ELF-1 (cell line): ENCODE measurements around the gene H1-8.
"Not testable (repeated sequence)": the region's sequence is repeated elsewhere in the genome, so short reads cannot be mapped to it uniquely, and the experiment has no call there.

Experiments used
- DNase-seq: peaks from one replicate; pipeline ENCODE4 v3.0.0-alpha.2; 2016; ENCODE audit warnings: low read depth, low spot score

The H1-8 gene

DNA sequence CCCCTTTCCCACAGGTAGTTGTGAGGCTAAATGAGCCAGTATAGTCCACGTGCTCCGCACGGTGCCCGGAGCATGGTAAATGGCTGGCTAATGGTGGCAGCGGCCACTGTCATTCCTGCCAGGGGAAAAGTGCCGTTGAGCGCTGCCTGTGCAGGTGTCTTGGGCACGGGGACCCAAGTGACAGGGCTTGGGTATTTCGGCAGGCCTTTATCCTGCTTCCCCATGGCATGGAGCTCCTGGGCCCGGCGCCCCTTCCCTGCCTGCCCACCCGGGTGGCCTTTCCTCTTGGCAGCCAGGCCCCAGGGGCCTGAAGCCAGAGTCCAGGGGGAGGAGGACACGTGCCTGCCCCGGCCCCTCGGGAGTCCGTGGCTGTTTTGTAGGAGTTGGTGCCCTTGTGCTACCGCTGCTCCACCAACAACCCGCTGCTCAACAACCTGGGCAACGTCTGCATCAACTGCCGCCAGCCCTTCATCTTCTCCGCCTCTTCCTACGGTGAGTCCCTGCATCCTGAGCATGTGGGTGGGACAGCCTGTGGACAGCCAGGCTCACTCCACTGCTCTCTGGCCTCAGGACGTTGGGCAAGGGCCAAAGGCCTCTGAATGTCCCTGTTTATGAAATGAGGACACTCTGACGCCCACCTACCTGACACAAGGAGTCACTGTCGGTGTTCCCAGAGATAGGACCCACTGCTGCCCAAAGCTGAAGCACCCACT lies 27.7 kb upstream of the H1-8 start:
- DNase-seq: not testable (repeated sequence)

- not testable (repeated sequence) for DNase-seq
Observed at GRCh38 chr3:129515821-129516432, 27.0 kb upstream of the H1-8 start.

DNA sequence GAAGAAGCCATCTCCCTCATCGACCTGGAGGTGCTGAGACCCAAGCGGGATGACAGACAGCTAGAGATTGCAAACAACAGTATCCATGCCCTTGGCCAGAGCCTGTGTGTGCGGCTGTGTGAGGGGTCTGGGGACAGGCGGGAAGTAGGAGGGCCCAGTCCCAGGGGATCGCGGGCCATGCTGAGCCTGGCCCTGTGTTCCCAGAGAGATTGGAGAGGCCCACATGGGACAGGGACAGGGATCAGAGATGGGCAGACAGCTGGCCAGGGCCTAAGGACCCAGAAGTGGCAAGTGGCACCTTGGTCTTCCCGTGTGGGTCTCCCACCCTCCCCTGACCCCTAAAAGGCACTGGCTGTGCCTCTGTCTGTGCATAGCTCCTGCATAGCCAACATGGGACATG lies 25.5 kb upstream of the H1-8 start:
- DNase-seq: no peak

GRCh38 chr3:129518038-129518561 lies 24.9 kb upstream of the H1-8 start:
- no peak for DNase-seq

- no peak for DNase-seq
Observed at GRCh38 chr3:129518581-129518980, 24.4 kb upstream of the H1-8 start.

- DNase-seq: no peak
Observed at GRCh38 chr3:129519449-129519848, 23.5 kb upstream of the H1-8 start.

- DNase-seq: no peak
Observed at GRCh38 chr3:129519896-129520715, 22.9 kb upstream of the H1-8 start.

DNA sequence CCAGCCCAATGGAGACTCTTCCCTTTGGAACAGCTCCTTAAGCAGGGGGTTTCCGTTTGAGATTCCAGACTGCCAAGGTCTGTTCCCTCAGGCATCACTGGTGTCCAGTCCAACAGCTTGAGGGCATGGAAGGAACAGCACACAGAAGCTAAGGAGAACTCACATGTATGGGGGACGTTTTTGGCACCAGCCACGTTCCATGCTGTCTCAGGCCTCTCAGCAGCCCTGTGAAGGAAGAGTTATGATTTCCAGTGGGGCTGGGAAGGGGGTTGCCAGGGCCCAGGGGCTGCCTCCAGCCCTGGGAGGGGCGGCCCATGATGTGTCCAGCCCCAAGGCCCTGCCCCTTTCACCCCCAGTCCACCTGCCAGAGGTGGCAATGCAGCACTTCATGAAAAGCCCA lies 22.0 kb upstream of the H1-8 start:
- DNase-seq: no peak

DNA sequence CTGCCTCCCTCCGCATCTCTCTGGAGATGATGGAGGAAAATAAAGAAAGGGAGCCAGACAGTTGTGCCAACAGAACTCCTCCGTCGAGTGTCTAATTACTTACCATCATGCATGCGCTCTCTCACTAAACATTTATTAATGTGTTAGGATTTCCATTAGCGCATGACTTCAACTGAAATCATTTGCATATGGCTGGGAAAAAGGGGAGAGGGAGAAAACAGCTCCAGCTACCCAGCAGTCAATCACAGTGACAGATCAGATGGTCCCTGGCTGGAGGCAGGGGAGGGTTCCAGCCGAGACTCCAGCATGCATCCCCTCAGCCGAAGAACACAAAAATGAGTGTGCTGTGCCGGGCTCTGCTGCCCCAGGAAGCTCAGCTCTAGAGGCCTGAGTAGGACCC lies 21.4 kb upstream of the H1-8 start:
- DNase-seq: no peak

GRCh38 chr3:129522953-129523352 lies 20.0 kb upstream of the H1-8 start:
- no peak for DNase-seq

- no peak for DNase-seq
Observed at GRCh38 chr3:129524081-129524480, 18.9 kb upstream of the H1-8 start.

DNA sequence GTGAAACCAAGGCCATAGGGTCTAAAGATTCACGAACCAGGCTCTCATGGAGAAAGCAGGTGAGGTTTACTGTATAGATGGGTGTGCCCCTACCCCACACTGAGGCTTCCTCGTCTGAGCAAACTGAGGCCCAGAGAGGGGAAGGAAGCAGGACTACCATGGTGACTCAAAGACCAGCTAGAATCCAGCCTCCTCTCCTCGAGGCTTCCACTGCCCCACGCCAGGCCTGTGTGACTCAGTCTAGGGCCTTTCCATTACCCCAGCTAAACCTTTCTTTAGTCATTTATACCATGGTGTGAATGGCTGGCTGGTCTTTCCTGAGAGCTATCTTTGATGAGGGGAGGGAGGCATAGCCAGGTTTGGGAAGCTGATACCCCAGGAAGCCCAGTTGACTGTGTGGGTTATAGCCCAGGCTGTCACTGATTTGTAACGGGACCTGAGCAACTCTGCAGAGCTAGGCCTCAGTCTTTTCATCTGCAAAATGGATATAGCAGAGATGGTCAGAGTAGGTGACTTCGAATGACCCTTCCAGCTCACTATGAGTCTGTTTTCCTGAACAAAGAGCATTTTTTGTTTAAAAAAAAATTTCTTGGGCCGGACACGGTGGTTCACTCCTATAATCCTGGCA lies 17.5 kb upstream of the H1-8 start:
- DNase-seq: no peak

- DNase-seq: no peak
Observed at GRCh38 chr3:129526121-129526900, 16.7 kb upstream of the H1-8 start.

DNA sequence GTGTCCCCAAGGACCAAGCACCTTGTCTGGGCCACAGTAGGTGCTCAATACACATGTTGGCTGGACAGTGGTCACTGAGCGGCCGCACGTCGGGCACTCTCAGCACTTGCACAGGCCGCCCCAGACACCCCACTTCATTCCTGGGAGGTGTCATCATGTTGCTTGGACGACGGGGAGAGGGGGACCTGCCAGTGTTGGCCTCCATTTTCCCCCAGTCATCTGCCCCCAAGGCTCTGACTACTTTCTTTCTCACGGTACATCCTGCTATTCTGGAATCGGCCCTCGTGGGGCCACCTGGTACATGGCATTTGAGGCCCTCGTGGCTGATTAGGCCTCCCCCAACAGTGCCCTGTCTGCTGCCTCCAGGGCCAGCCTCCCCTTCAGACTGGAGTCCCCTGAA lies 15.7 kb upstream of the H1-8 start:
- no peak for DNase-seq

GRCh38 chr3:129528589-129529100 lies 14.3 kb upstream of the H1-8 start, which contains the start of gene RHO:
TSS of gene RHO (plus strand) at chr3:129528639. CDS start at chr3:129528734, 95 bp downstream.
- no peak for DNase-seq

DNA sequence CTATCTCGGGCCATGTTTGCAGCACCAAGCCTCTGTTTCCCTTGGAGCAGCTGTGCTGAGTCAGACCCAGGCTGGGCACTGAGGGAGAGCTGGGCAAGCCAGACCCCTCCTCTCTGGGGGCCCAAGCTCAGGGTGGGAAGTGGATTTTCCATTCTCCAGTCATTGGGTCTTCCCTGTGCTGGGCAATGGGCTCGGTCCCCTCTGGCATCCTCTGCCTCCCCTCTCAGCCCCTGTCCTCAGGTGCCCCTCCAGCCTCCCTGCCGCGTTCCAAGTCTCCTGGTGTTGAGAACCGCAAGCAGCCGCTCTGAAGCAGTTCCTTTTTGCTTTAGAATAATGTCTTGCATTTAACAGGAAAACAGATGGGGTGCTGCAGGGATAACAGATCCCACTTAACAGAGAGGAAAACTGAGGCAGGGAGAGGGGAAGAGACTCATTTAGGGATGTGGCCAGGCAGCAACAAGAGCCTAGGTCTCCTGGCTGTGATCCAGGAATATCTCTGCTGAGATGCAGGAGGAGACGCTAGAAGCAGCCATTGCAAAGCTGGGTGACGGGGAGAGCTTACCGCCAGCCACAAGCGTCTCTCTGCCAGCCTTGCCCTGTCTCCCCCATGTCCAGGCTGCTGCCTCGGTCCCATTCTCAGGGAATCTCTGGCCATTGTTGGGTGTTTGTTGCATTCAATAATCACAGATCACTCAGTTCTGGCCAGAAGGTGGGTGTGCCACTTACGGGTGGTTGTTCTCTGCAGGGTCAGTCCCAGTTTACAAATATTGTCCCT lies 13.4 kb upstream of the H1-8 start:
- no peak for DNase-seq

DNA sequence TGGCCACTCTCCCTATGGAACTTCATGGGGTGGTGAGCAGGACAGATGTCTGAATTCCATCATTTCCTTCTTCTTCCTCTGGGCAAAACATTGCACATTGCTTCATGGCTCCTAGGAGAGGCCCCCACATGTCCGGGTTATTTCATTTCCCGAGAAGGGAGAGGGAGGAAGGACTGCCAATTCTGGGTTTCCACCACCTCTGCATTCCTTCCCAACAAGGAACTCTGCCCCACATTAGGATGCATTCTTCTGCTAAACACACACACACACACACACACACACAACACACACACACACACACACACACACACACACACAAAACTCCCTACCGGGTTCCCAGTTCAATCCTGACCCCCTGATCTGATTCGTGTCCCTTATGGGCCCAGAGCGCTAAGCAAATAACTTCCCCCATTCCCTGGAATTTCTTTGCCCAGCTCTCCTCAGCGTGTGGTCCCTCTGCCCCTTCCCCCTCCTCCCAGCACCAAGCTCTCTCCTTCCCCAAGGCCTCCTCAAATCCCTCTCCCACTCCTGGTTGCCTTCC lies 12.7 kb upstream of the H1-8 start:
- peak; percentile 57 for DNase-seq

GRCh38 chr3:129530821-129531220 lies 12.2 kb upstream of the H1-8 start:
- DNase-seq: no peak

DNA sequence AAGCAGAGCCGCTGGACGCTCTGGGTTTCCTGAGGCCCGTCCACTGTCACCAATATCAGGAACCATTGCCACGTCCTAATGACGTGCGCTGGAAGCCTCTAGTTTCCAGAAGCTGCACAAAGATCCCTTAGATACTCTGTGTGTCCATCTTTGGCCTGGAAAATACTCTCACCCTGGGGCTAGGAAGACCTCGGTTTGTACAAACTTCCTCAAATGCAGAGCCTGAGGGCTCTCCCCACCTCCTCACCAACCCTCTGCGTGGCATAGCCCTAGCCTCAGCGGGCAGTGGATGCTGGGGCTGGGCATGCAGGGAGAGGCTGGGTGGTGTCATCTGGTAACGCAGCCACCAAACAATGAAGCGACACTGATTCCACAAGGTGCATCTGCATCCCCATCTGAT lies 11.3 kb upstream of the H1-8 start:
- DNase-seq: no peak

DNA sequence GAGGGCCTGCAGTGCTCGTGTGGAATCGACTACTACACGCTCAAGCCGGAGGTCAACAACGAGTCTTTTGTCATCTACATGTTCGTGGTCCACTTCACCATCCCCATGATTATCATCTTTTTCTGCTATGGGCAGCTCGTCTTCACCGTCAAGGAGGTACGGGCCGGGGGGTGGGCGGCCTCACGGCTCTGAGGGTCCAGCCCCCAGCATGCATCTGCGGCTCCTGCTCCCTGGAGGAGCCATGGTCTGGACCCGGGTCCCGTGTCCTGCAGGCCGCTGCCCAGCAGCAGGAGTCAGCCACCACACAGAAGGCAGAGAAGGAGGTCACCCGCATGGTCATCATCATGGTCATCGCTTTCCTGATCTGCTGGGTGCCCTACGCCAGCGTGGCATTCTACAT lies 10.7 kb upstream of the H1-8 start:
- no peak for DNase-seq
